ENCODE measurements around the gene CCL7.

Gene CCL7

DNA sequence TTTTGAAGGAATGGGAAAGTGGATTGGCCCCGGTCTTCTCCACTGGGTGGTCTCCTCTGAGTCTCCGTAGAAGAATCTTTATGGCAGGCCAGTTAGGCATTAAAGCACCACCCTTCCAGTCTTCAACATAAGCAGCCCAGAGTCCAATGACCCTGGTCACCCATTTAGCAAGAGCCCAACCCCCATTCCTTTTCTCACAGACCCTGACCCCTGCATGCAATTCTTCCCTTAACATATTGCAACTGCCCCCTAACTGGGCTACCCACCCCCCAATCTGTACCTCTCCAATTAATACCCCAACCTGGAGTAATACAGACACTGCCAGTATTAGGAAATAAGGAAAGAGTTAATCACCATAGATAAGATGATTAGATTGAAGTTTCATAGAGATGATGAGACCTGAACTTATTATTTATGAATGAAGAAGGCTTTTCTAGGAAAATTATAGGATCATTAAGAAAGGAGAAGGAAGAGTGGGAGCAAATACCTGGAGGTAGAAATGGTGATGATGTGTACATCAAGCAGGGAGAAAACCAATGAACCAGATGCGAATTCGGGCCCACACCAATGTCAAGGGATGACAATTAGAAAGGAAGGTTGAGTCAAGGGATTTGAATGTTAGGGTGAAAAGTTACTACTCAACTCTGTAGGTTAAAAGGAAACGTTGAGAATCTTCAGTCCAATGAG is 12.6 kb upstream of the CCL7 start:
- peak overlapping the region in 3 of 11 experiments; percentile 82 to 92 (median 91); a peak in 4 of 22 replicates for H3K9ac ChIP-seq
- H3K27ac ChIP-seq = peak overlapping the region in 3 of 11 experiments; percentile 95 to 97 (median 97); a peak in 6 of 22 replicates
- peak overlapping the region in 3 of 11 experiments; percentile 87 to 98 (median 94); a peak in 6 of 22 replicates for H3K4me2 ChIP-seq
- no peaks in the 10 kb centered on the region for H3K27me3 ChIP-seq
- H4K20me1 ChIP-seq = no peaks in the 10 kb centered on the region; a peak in 1 of 22 replicates
- peaks cover 18 to 93% (median 46%) of the 10 kb centered on the region in 10 experiments for H3K4me1 ChIP-seq
- H3K4me3 ChIP-seq = peak overlapping the region in 3 of 10 experiments; percentile 64 to 65 (median 64); a peak in 6 of 20 replicates
- H3K36me3 ChIP-seq = peaks cover 0 to 17% (median 0%) of the 10 kb centered on the region in 11 experiments; a peak in 4 of 22 replicates
- no peak for TF ChIP-seq Cebpa-rat (IDR thresholded peaks at IDR 0.05)
- no peaks in the 10 kb centered on the region for H3K9me3 ChIP-seq (replicated peaks in 1 of 11)

DNA sequence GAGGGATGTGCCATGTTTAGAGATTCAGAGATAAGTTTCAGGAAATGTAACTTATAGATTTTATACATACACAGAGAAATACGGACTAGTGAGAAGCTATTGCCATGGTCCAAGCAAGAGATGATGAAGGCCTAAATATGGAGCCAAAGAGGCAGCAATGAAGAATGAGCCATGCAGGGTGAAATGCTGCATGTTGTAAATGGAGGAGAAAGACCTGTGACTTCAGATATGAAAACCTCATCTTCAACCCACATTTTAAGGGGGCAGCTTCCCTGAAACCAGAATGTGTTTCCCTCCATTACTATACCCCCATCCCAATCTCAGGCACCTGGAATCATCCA is 12.1 kb upstream of the CCL7 start:
- peak overlapping the region in 3 of 11 experiments; percentile 87 to 98 (median 94); a peak in 6 of 22 replicates for H3K4me2 ChIP-seq
- H3K4me3 ChIP-seq = no peak overlapping the region
- peaks cover 17 to 90% (median 41%) of the 10 kb centered on the region in 10 experiments for H3K4me1 ChIP-seq
- peaks cover 0 to 17% (median 0%) of the 10 kb centered on the region in 11 experiments; a peak in 4 of 22 replicates for H3K36me3 ChIP-seq
- no peaks in the 10 kb centered on the region for H3K27me3 ChIP-seq
- TF ChIP-seq Cebpa-rat (IDR thresholded peaks at IDR 0.05) = no peak
- peak overlapping the region in 2 of 11 experiments; percentile 97; a peak in 4 of 22 replicates for H3K27ac ChIP-seq
- no peaks in the 10 kb centered on the region; a peak in 1 of 22 replicates for H4K20me1 ChIP-seq
- 0 out of 22 replicates have a peak overlapping the region, but pooled peaks of 1 of the 11 experiments have one; percentile 91 for H3K9ac ChIP-seq
- H3K9me3 ChIP-seq (replicated peaks in 1 of 11) = no peaks in the 10 kb centered on the region

DNA sequence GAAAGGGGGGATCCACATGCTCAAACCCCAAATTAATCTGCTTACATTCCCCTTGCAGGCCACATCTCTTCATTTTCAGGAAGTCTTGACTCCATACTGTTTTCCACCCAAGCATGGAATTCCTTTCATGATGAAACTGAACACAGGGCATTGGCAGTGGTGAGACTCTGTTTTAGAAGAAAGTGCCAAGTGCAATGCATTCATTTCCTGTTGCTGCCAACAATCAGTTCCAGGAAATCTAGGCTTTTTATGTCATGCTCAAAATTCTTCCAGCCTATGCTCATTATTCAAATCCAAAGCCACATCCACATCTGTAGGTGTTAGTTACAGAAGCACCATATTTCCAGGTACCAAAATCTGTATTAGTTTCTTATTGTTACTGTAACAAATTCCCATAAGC is 10.9 kb upstream of the CCL7 start:
- peak overlapping the region in 4 of 11 experiments; percentile 3 to 97 (median 62); a peak in 6 of 22 replicates for H3K27ac ChIP-seq
- H3K9ac ChIP-seq = no peak overlapping the region
- no peak for TF ChIP-seq Cebpa-rat (IDR thresholded peaks at IDR 0.05)
- H3K4me2 ChIP-seq = peak overlapping the region in 7 of 11 experiments; percentile 19 to 98 (median 51); a peak in 14 of 22 replicates
- peaks cover 0 to 17% (median 0%) of the 10 kb centered on the region in 11 experiments; a peak in 4 of 22 replicates for H3K36me3 ChIP-seq
- H3K27me3 ChIP-seq = no peaks in the 10 kb centered on the region
- H3K4me3 ChIP-seq = no peak overlapping the region
- H3K9me3 ChIP-seq (replicated peaks in 1 of 11) = no peaks in the 10 kb centered on the region
- peaks cover 16 to 78% (median 32%) of the 10 kb centered on the region in 10 experiments for H3K4me1 ChIP-seq
- H4K20me1 ChIP-seq = no peaks in the 10 kb centered on the region; a peak in 1 of 22 replicates

DNA sequence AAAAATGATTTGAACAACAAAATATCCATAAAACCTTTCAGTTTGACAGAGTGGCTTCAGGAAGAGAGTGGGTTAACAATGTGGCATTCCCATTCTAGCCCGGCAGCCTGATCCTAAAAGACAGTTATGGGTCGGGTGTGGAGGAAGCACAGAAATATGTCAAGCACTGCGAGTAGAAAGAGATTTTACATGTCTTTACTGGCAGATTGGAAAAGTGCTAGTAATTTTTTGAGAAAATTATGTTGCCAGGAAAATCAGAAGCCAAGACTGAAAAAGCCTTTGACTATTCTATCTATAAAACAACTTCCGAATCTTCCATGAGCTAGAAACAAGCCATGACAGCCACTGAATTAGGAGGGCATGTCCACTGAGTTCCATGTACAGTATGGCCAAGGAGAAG is 9.2 kb upstream of the CCL7 start:
- H3K27ac ChIP-seq = peak overlapping the region in 3 of 11 experiments; percentile 8 to 62 (median 21); a peak in 5 of 22 replicates
- peaks cover 0 to 81% (median 14%) of the 10 kb centered on the region in 10 experiments; a peak in 14 of 20 replicates for H3K4me1 ChIP-seq
- no peak overlapping the region for H3K9ac ChIP-seq
- no peak for TF ChIP-seq Cebpa-rat (IDR thresholded peaks at IDR 0.05)
- no peaks in the 10 kb centered on the region for H3K9me3 ChIP-seq (replicated peaks in 1 of 11)
- peak overlapping the region in 4 of 11 experiments; percentile 19 to 62 (median 24); a peak in 5 of 22 replicates for H3K4me2 ChIP-seq
- no peaks in the 10 kb centered on the region for H3K27me3 ChIP-seq
- H3K36me3 ChIP-seq = peaks cover 0 to 11% (median 0%) of the 10 kb centered on the region in 11 experiments; a peak in 4 of 22 replicates
- H3K4me3 ChIP-seq = no peak overlapping the region
- H4K20me1 ChIP-seq = no peaks in the 10 kb centered on the region; a peak in 1 of 22 replicates

DNA sequence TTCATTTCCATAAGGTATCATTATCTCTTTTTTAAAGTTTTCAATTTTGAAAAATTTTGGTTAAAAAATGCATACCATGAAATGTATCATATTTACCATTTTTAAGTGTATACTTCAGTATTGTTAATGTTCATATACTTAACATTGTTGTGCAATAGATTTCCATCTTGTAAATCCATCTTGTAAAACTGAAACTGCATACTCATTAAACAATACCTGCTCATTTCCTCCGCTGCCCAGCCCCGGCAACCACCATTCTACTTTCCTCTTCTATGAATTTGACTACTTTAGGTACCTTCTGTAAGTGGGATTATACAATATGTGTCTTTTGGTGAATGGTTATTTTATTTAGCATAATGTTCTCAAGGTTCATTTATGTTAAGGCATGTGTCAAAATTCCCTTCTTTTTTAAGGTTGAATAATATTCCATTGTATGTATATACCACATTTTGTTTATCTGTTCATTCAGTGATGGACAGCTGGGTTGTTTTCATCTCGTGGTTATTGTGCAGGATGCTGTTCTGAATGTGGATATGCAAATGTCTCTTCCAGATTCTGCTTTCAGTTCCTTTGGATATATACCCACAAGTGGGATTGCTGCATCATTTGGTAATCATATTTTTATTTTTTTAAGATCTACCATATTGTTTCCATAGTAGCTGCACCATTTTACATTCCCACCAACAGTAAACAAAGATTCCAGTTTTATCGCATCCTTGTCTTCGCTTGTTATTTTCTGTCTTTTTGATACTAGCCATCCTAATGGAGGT is 8.3 kb upstream of the CCL7 start:
- H3K4me3 ChIP-seq = no peak overlapping the region
- no peaks in the 10 kb centered on the region for H3K27me3 ChIP-seq
- TF ChIP-seq Cebpa-rat (IDR thresholded peaks at IDR 0.05) = no peak
- H3K27ac ChIP-seq = peak overlapping the region in 5 of 11 experiments; percentile 8 to 63 (median 29); a peak in 7 of 22 replicates
- no peak overlapping the region for H3K9ac ChIP-seq
- no peaks in the 10 kb centered on the region for H3K9me3 ChIP-seq (replicated peaks in 1 of 11)
- no peaks in the 10 kb centered on the region; a peak in 1 of 22 replicates for H4K20me1 ChIP-seq
- H3K4me2 ChIP-seq = peak overlapping the region in 4 of 11 experiments; percentile 20 to 62 (median 26); a peak in 6 of 22 replicates
- peaks cover 0 to 2% (median 0%) of the 10 kb centered on the region in 11 experiments; a peak in 1 of 22 replicates for H3K36me3 ChIP-seq
- peaks cover 0 to 82% (median 11%) of the 10 kb centered on the region in 10 experiments; a peak in 13 of 20 replicates for H3K4me1 ChIP-seq

DNA sequence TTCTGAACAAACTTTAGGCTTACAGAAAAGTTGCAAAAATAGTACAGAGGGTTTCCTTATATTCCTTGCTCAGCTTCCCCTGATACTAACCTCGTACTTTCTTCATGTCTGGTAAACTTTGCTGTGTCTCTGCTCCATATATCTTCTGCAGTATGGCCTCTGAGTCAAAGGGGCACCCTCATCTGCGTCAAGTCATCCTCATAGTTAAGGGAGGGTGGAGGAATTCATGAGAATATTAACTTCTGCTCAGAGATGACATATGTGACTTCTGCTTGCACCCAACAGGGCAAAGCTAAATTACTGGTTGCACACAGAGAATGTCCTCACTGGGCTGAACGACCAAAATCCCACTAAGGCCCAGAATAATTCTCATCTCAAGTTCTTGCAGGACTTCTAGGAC is 4.3 kb upstream of the CCL7 start:
- Histone ChIP-seq H3K36me3 (no peaks in the 10 kb centered on the region), H4K20me1 (no peaks in the 10 kb centered on the region), H3K27ac (peak overlapping the region in 2 of 11 experiments; percentile 30 to 46; a peak in 2 of 22 replicates), H3K9me3 (replicated peaks in 1 of 11) (no peaks in the 10 kb centered on the region), H3K27me3 (no peaks in the 10 kb centered on the region), H3K4me1 (peaks cover 0 to 68% (median 0%) of the 10 kb centered on the region in 10 experiments; a peak in 8 of 20 replicates), H3K4me2 (peak overlapping the region in 3 of 11 experiments; percentile 46 to 48 (median 47); a peak in 6 of 22 replicates), H3K9ac (no peak overlapping the region), H3K4me3 (no peak overlapping the region)
- TF ChIP-seq Cebpa-rat (IDR thresholded peaks at IDR 0.05) = no peak

DNA sequence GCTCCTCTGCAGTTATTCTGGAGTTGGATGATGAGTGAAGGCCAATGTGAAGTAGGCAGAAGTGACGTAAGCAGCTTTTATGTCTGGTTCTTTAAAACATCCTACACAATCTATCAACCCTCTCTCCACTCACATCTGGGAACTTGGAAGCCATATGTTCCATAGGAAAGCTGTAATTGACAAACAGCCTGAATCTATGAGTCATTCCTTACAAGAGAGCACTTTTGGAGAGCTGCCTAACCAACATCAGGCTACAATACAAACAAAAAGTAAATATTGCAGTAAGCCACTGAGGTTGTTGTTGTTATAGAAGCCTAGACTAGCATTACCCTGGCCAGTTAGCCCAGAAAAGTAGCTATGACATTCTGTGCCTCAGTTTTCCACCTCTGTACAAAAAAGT is 5.9 kb downstream of the CCL7 start:
- no peak overlapping the region for H3K27ac ChIP-seq
- H3K4me3 ChIP-seq = no peak overlapping the region
- H3K4me1 ChIP-seq = peaks cover 0 to 34% (median 0%) of the 10 kb centered on the region in 10 experiments; a peak in 6 of 20 replicates
- H4K20me1 ChIP-seq = no peaks in the 10 kb centered on the region
- H3K9ac ChIP-seq = no peak overlapping the region
- TF ChIP-seq Cebpa-rat (IDR thresholded peaks at IDR 0.05) = no peak
- H3K36me3 ChIP-seq = no peaks in the 10 kb centered on the region
- H3K9me3 ChIP-seq (replicated peaks in 1 of 11) = no peaks in the 10 kb centered on the region
- no peaks in the 10 kb centered on the region for H3K27me3 ChIP-seq
- H3K4me2 ChIP-seq = peak overlapping the region in 2 of 11 experiments; percentile 27 to 53; a peak in 3 of 22 replicates

DNA sequence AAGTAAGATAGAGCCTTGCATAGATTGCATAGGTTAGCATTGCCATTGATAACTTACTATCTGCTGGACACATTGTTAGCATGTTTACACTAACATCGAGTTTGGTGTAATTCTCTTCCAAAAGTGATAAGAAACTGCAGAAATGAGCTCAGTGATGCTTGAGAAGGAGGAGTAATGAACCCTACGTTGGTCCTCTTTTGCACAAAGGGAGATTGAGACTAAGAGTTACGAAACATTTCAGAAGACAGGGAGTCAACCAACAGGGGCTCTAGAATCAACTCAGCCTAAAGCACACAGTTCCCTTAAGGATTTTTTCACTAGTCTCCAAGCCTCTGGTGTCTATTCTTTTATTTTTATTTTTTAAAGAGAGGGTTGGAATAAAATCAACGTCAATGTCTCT is 6.8 kb downstream of the CCL7 start:
- Histone ChIP-seq H4K20me1 (no peaks in the 10 kb centered on the region), H3K27me3 (no peaks in the 10 kb centered on the region), H3K4me1 (peaks cover 0 to 27% (median 0%) of the 10 kb centered on the region in 10 experiments; a peak in 6 of 20 replicates), H3K4me2 (no peak overlapping the region; a peak in 1 of 22 replicates), H3K36me3 (no peaks in the 10 kb centered on the region), H3K9ac (no peak overlapping the region), H3K27ac (no peak overlapping the region), H3K4me3 (no peak overlapping the region), H3K9me3 (replicated peaks in 1 of 11) (no peaks in the 10 kb centered on the region)
- TF ChIP-seq Cebpa-rat (IDR thresholded peaks at IDR 0.05) = no peak

Data from BLaER1 treated with 17β-estradiol and CSF1 and Interleukin-3, amounts not matched to agents 10 nM and 100 nM (cell line).